HG03571 (cell line): ENCODE measurements around the gene DGCR8.

ENCODE experiments used
- ATAC-seq: cut with Tn5 transposase; IDR thresholded peaks from one replicate; pipeline ENCODE4 v1.9.1; 2021; ENCODE audit not compliant: unreplicated experiment

The DGCR8 gene

GRCh38 chr22:20052309-20053259 lies 27.5 kb upstream of the DGCR8 start:
- ATAC-seq = no peak

DNA sequence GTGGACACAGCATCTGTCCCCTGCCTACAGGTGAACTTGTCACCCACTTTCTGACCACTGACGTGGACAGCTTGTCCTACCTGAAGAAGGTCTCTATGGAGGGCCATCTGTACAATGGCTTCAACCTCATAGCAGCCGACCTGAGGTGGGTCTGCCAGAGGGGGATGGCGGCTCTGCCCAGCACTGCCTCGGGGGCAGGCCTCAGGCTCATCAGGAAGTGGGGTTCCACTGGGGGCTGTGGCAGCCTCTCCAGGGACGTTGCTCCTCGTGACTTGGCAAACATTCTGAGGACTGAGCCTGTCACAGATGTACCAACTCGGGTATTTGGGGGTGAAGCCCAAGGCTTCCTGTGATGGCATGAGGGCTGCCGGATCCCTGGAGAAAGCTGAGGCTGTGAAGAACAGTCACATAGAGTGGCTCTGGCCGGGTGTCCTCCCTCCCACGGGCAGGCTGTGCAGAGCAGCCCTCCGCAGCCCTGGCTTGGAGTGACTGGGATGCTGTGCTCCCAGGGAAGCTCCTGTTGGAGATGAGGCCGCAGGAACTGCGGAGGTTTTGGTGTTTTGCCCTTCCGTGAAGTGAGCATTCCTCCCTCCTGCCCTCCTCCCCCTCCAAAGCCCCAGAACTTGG lies 26.5 kb upstream of the DGCR8 start:
- ATAC-seq = no peak

GRCh38 chr22:20054034-20054427 lies 26.0 kb upstream of the DGCR8 start:
- ATAC-seq = no peak

- ATAC-seq = no peak
These were observed 25.6 kb upstream of the DGCR8 start for GRCh38 chr22:20054485-20054884.

DNA sequence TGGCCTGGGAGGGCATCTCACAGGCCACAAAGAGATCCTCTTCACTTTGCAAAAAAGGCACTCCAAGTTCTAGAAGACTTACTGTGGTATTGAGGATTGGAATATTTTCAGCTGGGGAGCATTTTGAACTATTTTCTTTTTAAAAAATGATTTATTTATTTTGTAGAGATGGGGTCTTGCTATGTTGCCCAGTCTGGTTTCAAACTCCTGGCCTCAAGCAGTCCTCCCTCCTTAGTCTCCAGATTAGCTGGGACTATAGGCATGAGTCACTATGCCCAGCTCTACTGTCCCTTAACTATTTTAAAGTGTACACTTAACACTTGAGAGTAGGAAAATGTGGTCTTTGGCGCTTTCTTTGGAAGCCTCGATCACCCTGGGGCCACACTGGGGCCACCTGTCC lies 24.9 kb upstream of the DGCR8 start:
- ATAC-seq = no peak

DNA sequence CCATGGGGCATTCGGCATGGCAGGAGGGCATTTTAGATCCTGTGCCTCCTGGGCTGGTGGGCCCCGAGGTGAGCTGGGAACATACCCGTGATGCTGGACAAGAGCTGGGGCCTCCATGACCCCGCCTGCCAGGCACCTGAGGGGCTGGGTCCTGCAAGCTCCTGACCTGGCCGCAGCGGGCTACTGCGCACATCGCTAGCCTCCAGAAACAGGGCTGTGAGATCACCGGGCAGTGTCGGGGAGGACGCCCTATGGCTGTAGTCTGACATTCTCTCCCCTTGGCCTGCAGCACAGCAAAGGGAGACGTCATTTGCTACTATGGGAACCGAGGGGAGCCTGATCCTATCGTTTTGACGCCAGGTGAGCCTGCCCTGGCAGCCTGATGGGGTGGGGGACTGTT lies 24.4 kb upstream of the DGCR8 start:
- ATAC-seq = no peak

GRCh38 chr22:20056161-20056560 lies 23.9 kb upstream of the DGCR8 start:
- no peak for ATAC-seq

GRCh38 chr22:20056696-20057386 lies 23.2 kb upstream of the DGCR8 start:
- ATAC-seq = no peak

- ATAC-seq = no peak
These were observed 22.3 kb upstream of the DGCR8 start for GRCh38 chr22:20057596-20058268.

DNA sequence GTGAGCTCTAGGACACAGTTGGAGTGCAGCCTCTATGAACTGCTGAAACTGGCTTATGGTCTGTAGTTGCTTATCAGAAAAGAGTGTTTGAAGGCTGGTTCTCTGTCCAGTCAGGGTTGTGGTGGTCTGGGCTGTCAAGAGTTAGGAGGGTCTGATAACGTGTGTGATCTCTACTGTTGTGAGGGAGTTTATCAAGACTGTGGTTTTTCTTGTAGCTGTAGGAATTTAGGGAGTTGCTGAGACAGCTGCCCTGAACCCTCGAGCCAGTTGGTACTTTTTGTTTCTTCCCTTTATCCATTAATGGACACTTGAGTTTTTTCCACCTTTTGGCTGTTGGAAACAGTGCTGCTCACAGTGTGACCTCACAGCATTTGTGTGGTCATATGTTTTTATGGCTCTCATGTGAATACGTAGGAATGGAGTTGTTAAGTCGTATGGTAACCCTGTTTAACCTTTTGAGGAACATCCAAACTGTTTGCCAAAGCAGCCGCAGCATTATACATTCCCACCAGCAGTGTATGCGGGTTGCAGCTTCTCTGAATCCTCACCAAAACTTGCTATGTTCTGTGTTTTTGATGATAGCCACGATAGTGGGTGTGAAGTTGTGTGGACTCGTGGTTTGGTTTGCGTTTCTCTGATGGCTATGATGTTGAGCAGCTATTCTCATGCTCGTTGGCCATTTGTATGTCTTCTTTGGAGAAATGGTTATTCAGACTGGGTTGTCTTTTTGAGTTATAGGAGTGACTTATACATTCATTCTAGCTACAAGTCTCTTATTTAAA lies 20.9 kb upstream of the DGCR8 start:
- no peak for ATAC-seq

GRCh38 chr22:20060700-20061480 lies 19.2 kb upstream of the DGCR8 start:
- no peak for ATAC-seq

DNA sequence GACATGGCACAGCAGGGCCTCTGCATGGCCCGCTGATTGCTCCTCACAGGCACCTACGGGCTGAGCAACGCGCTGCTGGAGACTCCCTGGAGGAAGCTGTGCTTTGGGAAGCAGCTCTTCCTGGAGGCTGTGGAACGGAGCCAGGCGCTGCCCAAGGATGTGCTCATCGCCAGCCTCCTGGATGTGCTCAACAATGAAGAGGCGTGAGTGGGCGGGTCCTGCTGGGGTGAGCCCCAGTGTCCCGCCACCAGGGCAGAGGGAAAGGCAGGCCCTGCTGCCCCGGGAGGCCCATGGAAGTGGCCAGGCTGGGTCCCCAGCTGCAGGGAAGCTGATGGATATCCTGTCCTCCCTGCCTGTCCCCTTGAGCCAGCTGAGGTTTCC lies 18.6 kb upstream of the DGCR8 start:
- ATAC-seq = no peak

- no peak for ATAC-seq
These were observed 17.8 kb upstream of the DGCR8 start for GRCh38 chr22:20062043-20062765.

GRCh38 chr22:20062766-20063083 lies 17.3 kb upstream of the DGCR8 start:
- ATAC-seq = no peak

DNA sequence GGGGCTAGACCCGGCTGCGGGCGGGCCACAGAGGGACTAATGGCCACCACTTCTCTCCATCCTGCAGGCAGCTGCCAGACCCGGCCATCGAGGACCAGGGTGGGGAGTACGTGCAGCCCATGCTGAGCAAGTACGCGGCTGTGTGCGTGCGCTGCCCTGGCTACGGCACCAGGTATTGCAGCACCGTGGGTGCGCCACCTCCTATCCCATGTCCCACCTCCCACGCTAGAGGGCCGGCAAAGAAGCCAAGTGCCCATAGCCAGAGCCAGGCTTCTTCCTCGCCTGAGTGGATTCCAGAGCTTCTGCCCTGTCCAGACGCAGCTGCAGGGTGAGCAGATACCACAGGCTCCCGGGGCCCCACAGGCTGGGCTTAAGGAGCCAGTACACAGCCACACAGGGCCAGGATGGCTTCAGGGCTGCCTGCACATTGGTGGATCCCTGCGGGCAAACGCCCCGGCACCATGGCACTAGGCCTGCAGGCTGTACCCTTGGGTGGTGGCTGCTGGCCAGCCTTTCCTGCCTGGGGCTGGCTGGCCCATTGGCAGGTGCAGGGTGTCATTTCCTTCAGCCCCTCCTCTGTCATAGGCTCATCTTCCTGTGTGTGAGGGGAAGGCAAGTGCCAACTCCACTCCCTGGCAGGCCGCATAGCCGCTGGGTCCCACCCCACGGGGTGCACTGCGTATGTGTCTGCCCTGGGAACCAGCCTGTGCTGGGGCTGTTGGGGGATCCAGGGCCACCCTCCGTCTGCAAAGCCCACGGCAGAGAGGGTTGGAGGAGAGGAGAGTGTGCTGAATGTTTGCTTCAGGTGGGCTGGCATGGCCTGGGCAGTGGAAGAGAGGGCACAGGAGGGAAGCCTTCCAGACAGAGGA lies 16.5 kb upstream of the DGCR8 start:
- ATAC-seq = no peak

- ATAC-seq = no peak
These were observed 15.9 kb upstream of the DGCR8 start for GRCh38 chr22:20064140-20064480.

DNA sequence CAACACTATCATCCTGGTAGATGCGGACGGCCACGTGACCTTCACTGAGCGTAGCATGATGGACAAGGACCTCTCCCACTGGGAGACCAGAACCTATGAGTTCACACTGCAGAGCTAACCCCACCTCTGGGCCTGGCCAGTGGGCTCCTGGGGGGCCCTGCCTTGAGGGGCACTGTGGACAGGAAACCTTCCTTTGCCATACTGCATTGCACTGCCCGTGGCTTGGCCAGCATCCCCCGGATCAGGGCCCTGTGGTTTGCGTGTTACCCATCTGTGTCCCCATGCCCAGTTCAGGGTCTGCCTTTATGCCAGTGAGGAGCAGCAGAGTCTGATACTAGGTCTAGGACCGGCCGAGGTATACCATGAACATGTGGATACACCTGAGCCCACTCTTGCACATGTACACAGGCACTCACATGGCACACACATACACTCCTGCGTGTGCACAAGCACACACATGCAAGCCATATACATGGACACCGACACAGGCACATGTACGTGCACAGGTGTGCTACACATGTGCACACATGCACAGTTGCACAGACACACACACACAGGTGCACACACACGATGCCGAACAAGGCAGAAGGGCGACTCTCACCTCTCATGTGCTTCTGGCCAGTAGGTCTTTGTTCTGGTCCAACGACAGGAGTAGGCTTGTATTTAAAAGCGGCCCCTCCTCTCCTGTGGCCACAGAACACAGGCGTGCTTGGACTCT lies 15.3 kb upstream of the DGCR8 start:
- no peak for ATAC-seq
